ENCODE results near the gene VEGFB. TPM values are rescaled to one million over a fixed set of nuclear protein-coding genes. Genes with fewer than 3 reads are reported as not detected.

VEGFB gene
- total and polyA plus RNA-seq, 2 of the 8 experiments (the other 6 are each of a cell fraction or from before 2014, with no cell fraction given): 9.3 to 49.6 TPM

DNA sequence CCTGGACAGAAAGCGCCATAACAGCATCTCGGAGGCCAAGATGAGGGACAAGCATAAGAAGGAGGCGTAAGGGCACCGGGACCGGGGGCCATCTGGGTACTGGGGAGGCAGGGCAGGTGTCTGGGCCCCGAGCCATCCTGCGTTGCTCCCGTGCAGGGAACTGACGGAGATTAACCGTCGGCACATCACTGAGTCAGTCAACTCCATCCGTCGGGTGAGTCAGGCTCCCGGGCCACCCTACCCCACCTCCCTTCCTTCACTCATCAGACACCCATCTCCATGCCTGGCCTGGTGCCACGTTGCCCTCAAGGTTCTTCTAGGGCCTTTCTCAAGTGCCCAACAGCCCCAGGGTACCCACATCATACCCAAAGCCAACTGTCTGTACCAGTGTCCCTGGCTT, 32.0 kb downstream of the VEGFB start:
- H4K91ac ChIP-seq (replicated peaks; ENCODE audit: insufficient read length, low read length): no peak overlapping the region
- ChIA-PET POLR2A (ENCODE audit: partially characterized antibody) (interaction anchor here (10.2 to 11.9 kb wide), 2 partner anchors 10 to 20 kb away, joined by 101 to 352 read pairs; partner anchors contain the start of genes FKBP2, PLCB3 and PPP1R14B), CTCF (ENCODE audit: partially characterized antibody) (interaction anchor here (0.9 to 8.5 kb wide), 7 partner anchors 10 to 59 kb away, joined by 3 to 102 read pairs (median 4); partner anchors contain the start of genes CATSPERZ, PLCB3 and PPP1R14B)
- H4K5ac ChIP-seq (ENCODE audit: insufficient read length, low read depth, low read length): no peak overlapping the region
- H4K8ac ChIP-seq (ENCODE audit: extremely low read depth, insufficient read depth, low read length): no peak overlapping the region
- FAIRE-seq (no peak), DNase-seq (ENCODE audit: low read depth in 1 of 2, low spot score in 2 of 2) (no peak)
- no peak overlapping the region for H2AFZ ChIP-seq (ENCODE audit: low read length)
- H3K4me2 ChIP-seq (ENCODE audit: insufficient read depth in 1 of 2, low read depth in 2 of 2, low read length in 2 of 2): no peak overlapping the region
- no peaks in the 10 kb centered on the region for H3K79me1 ChIP-seq (ENCODE audit: low read depth, low read length)
- H2BK5ac ChIP-seq (ENCODE audit: low read depth, low read length): no peak overlapping the region
- no peaks in the 10 kb centered on the region for H3K9me3 ChIP-seq (ENCODE audit: insufficient read depth in 2 of 2, low read depth in 1 of 2, low read length in 1 of 2)
- H2BK12ac ChIP-seq (ENCODE audit: low read depth, low read length): no peak overlapping the region
- no peak overlapping the region for H3K18ac ChIP-seq (ENCODE audit: extremely low read depth, low read length)
- H3K9ac ChIP-seq (replicated peaks in 1 of 4; ENCODE audit: extremely low read depth in 1 of 4, low read depth in 3 of 4, low read length in 3 of 4): no peak overlapping the region
- no peak overlapping the region for H2AK5ac ChIP-seq (ENCODE audit: low read depth, low read length)
- no peak overlapping the region for H3K56ac ChIP-seq (replicated peaks; ENCODE audit: insufficient read length, low read depth, low read length)
- H2BK20ac ChIP-seq (ENCODE audit: low read length): no peak overlapping the region
- H2BK15ac ChIP-seq (ENCODE audit: low read length): no peak overlapping the region
- no peak overlapping the region for H3K23ac ChIP-seq (ENCODE audit: insufficient read length)
- no peak overlapping the region for H2BK120ac ChIP-seq (replicated peaks; ENCODE audit: low read depth, low read length)
- peaks cover 4 to 13% of the 10 kb centered on the region in 2 experiments for H4K20me1 ChIP-seq (replicated peaks in 1 of 2; ENCODE audit: control insufficient read depth in 1 of 2, insufficient read depth in 2 of 2, low read length in 2 of 2)
- H3K4ac ChIP-seq (replicated peaks; ENCODE audit: insufficient read length, low read depth, low read length): no peak overlapping the region
- peaks cover 0 to 11% (median 4%) of the 10 kb centered on the region in 4 experiments; a peak in 5 of 7 replicates for H3K4me1 ChIP-seq (replicated peaks in 1 of 4; ENCODE audit: control insufficient read depth in 3 of 4, insufficient read depth in 4 of 4, low read length in 3 of 4)
- no peak overlapping the region for H3K14ac ChIP-seq (ENCODE audit: insufficient read length)
- peaks cover 4% of the 10 kb centered on the region for H3K23me2 ChIP-seq (ENCODE audit: low read depth, low read length)
- no peak overlapping the region for H3K27ac ChIP-seq (ENCODE audit: low read depth, low read length)
- no peak overlapping the region for H3K4me3 ChIP-seq (ENCODE audit: extremely low read depth in 1 of 4, insufficient read depth in 2 of 4, low read depth in 3 of 4, low read length in 4 of 4)
- WGBS, 2 experiments (ENCODE audit: extremely low coverage in 1 of 2, insufficient coverage in 1 of 2, insufficient read length in 1 of 2, insufficient replicate concordance in 2 of 2, low coverage in 1 of 2, low lambda C conversion rate in 2 of 2, missing lambda C conversion rate in 1 of 2): 92% methylated on average over 15 of the region's 15 CpGs; no CpG with 5 or more reads in 1 of the 2 experiments
- peaks cover 10 to 51% (median 22%) of the 10 kb centered on the region in 4 experiments for H3K36me3 ChIP-seq (ENCODE audit: control insufficient read depth in 2 of 4, insufficient read depth in 4 of 4, low read length in 3 of 4)
- no peaks in the 10 kb centered on the region for H3K79me2 ChIP-seq (ENCODE audit: control insufficient read depth in 1 of 2, insufficient read depth in 2 of 2, low read length in 2 of 2)
- no peaks in the 10 kb centered on the region for H3K27me3 ChIP-seq (replicated peaks in 1 of 4; ENCODE audit: control insufficient read depth in 3 of 4, extremely low read depth in 1 of 4, insufficient read depth in 3 of 4, low read length in 3 of 4)
- TF ChIP-seq GTF2F1 (IDR thresholded peaks at IDR 0.05; ENCODE audit: borderline replicate concordance, low read depth, low read length) (no peak), ASH2L (IDR thresholded peaks at IDR 0.05; ENCODE audit: low read length) (no peak), SAP30 (IDR thresholded peaks at IDR 0.05; ENCODE audit: insufficient read depth, insufficient replicate concordance, low read length) (no peak), TEAD4 (IDR thresholded peaks at IDR 0.05; ENCODE audit: low read depth, low read length) (no peak), CTBP2 (IDR thresholded peaks at IDR 0.05; ENCODE audit: borderline replicate concordance, insufficient read depth, insufficient read length, low read length) (no peak), PHF8 (conservative IDR thresholded peaks at IDR 0.05; ENCODE audit: low read depth, low read length) (no peak), EP300 (IDR thresholded peaks at IDR 0.05; ENCODE audit: borderline replicate concordance in 1 of 2, low read depth in 2 of 2, low read length in 2 of 2) (no peak), POU5F1 (IDR thresholded peaks at IDR 0.05; ENCODE audit: low read depth, low read length) (no peak), HDAC2 (IDR thresholded peaks at IDR 0.05; ENCODE audit: borderline replicate concordance in 1 of 2, low read depth in 2 of 2, low read length in 2 of 2) (no peak), EGR1 (IDR thresholded peaks at IDR 0.05; ENCODE audit: borderline replicate concordance, low read depth, low read length) (no peak), HDAC6 (IDR thresholded peaks at IDR 0.05; ENCODE audit: low read depth, low read length) (no peak), BACH1 (IDR thresholded peaks at IDR 0.05; ENCODE audit: low read length) (no peak)
- TF ChIP-seq, protein P1, sequence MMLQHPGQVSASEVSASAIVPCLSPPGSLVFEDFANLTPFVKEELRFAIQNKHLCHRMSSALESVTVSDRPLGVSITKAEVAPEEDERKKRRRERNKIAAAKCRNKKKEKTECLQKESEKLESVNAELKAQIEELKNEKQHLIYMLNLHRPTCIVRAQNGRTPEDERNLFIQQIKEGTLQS (IDR thresholded peaks at IDR 0.05; ENCODE audit: insufficient read depth, low read depth, low read length): no peak

Measured in H1 (cell line).